CD14-positive monocyte (primary cell): Measurements from ENCODE around the gene RARS2. TPM values are rescaled to one million over a fixed set of nuclear protein-coding genes. Genes with fewer than 3 reads are reported as not detected.
A peak's percentile ranks its signal among the peaks of the same experiment; 100 is the strongest.

Source experiments
- DNase-seq, 3 donors: peaks; one replicate each; pipeline ENCODE4 v3.0.0-alpha.2; 2011 to 2022
- H2AFZ ChIP-seq: 2 replicates; pipeline ENCODE4 v1.6.0; 2012; ENCODE audit warnings: mild to moderate bottlenecking, low read depth, low read length, inconsistent platforms; ENCODE audit not compliant: insufficient read depth, poor library complexity, severe bottlenecking
- H3K27ac ChIP-seq, 2 donors: 1 replicate in 1 of 2; 2 replicates in 1 of 2; pipeline ENCODE4 v1.5.1; 2012 to 2013; ENCODE audit warnings: low read length in 2 of 2, control low read depth in 1 of 2, inconsistent platforms in 1 of 2, low read depth in 1 of 2, mild to moderate bottlenecking in 1 of 2
- H3K27me3 ChIP-seq, 2 donors: one replicate each; pipeline versions ENCODE4 v1.6.0 to v1.6.1; 2011 to 2013; ENCODE audit warnings: low read length in 2 of 2; ENCODE audit not compliant: control insufficient read depth in 2 of 2, insufficient read depth in 2 of 2
- H3K36me3 ChIP-seq, 2 donors: replicated peaks in 1 of 2; 1 replicate in 1 of 2; 2 replicates in 1 of 2; pipeline versions ENCODE4 v1.5.1 to v1.6.1; 2012 to 2013; ENCODE audit warnings: low read length in 2 of 2, control low read depth in 1 of 2, inconsistent platforms in 1 of 2, mild to moderate bottlenecking in 1 of 2; ENCODE audit not compliant: insufficient read depth in 2 of 2, control insufficient read depth in 1 of 2
- H3K4me1 ChIP-seq, 2 donors: 1 replicate in 1 of 2; 2 replicates in 1 of 2; pipeline versions ENCODE4 v1.5.1 to v1.6.1; 2012 to 2013; ENCODE audit warnings: low read length in 2 of 2, control low read depth in 1 of 2, inconsistent platforms in 1 of 2, mild to moderate bottlenecking in 1 of 2, moderate library complexity in 1 of 2; ENCODE audit not compliant: insufficient read depth in 2 of 2, control insufficient read depth in 1 of 2
- H3K4me2 ChIP-seq: replicated peaks from 2 replicates; pipeline ENCODE3; 2012; ENCODE audit warnings: low read length, moderate library complexity, mild to moderate bottlenecking; ENCODE audit not compliant: poor library complexity, severe bottlenecking; ENCODE audit errors: extremely low read depth
- H3K4me3 ChIP-seq, 3 experiments: fragments of 200-600 bp in 1 of 3; sonication (generic) in 1 of 3; replicated peaks in 1 of 3; 1 replicate in 2 of 3; 2 replicates in 1 of 3; pipeline ENCODE4 v1.5.1; 2011 to 2013; ENCODE audit warnings: low read length in 3 of 3, mild to moderate bottlenecking in 3 of 3, control low read depth in 2 of 3, low read depth in 2 of 3, inconsistent platforms in 1 of 3, moderate library complexity in 1 of 3
- H3K79me2 ChIP-seq: 2 replicates; pipeline ENCODE4 v1.6.0; 2012; ENCODE audit warnings: mild to moderate bottlenecking, control low read depth, inconsistent platforms, low read length, moderate library complexity; ENCODE audit not compliant: insufficient read depth
- H3K9ac ChIP-seq: 2 replicates; pipeline ENCODE4 v1.6.0; 2017; ENCODE audit warnings: low read length, mild to moderate bottlenecking; ENCODE audit not compliant: insufficient read depth, poor library complexity, severe bottlenecking
- H3K9me3 ChIP-seq, 2 donors: replicated peaks in 1 of 2; 1 replicate in 1 of 2; 2 replicates in 1 of 2; pipeline versions ENCODE4 v1.5.1 to v1.6.1; 2012 to 2013; ENCODE audit warnings: low read length in 2 of 2, control low read depth in 1 of 2; ENCODE audit not compliant: control insufficient read depth in 1 of 2, insufficient read depth in 1 of 2
- H4K20me1 ChIP-seq: 2 replicates; pipeline ENCODE4 v1.6.0; 2012; ENCODE audit warnings: mild to moderate bottlenecking, low read length, control low read depth, moderate library complexity; ENCODE audit not compliant: insufficient read depth
- H3K27ac Mint-ChIP-seq, 7 donors: one replicate each; pipeline ENCODE4 v1.8.0; 2020; ENCODE audit warnings: mild to moderate bottlenecking in 7 of 7, mixed read lengths in 7 of 7, moderate library complexity in 6 of 7, inconsistent platforms in 2 of 7
- H3K27me3 Mint-ChIP-seq, 3 donors: one replicate each; pipeline ENCODE4 v1.8.0; 2021 to 2022; ENCODE audit warnings: low read depth in 3 of 3, mild to moderate bottlenecking in 3 of 3, mixed read lengths in 3 of 3, moderate library complexity in 3 of 3, inconsistent platforms in 1 of 3
- H3K36me3 Mint-ChIP-seq, 2 donors: one replicate each; pipeline ENCODE4 v1.8.0; 2020; ENCODE audit warnings: mixed read lengths in 2 of 2, inconsistent platforms in 1 of 2, mild to moderate bottlenecking in 1 of 2
- H3K4me1 Mint-ChIP-seq: one replicate; pipeline ENCODE4 v1.8.0; 2020; ENCODE audit warnings: mild to moderate bottlenecking, mixed read lengths
- H3K4me3 Mint-ChIP-seq, 2 donors: one replicate each; pipeline ENCODE4 v1.8.0; 2020; ENCODE audit warnings: mild to moderate bottlenecking in 2 of 2, mixed read lengths in 2 of 2, moderate library complexity in 1 of 2
- H3K9me3 Mint-ChIP-seq, 7 donors: one replicate each; pipeline ENCODE4 v1.8.0; 2020 to 2022; ENCODE audit warnings: mixed read lengths in 7 of 7, mild to moderate bottlenecking in 6 of 7, moderate library complexity in 6 of 7, inconsistent platforms in 2 of 7
- WGBS: methylation state at CpG from one replicate; pipeline ENCODE4 v1.1.5; 2013; ENCODE audit warnings: missing lambda C conversion rate; ENCODE audit not compliant: insufficient coverage; 5-methylcytosine and 5-hydroxymethylcytosine counted together
- intact Hi-C, 2 donors: fragments of 100-400 bp; cut with micrococcal nuclease; formaldehyde crosslinking; loops; one replicate each; pipeline versions ENCODE4 v1.15.0 to v1.15.1; 2023
- polyA plus RNA-seq, 3 donors: library from polyadenylated mRNA; depleted of rRNA in 1 of 3; unstranded in 2 of 3; stranded (reverse) in 1 of 3; fragments of 300-500 nt in 2 of 3; fragments of >200 nt in 1 of 3; fragmentation: Illumina TruSeq in 2 of 3; gene quantifications; 1 replicate in 2 of 3; 2 replicates in 1 of 3; pipeline ENCODE4 v1.2.3, GENCODE V29; 2012 to 2021
- TF ChIP-seq, protein P1 (sequence below): fragments of 200-600 bp; IDR thresholded peaks from one replicate; pipeline ENCODE4 v1.8.0; 2022; ENCODE audit warnings: antibody characterized with exemption, mild to moderate bottlenecking

Gene RARS2
- polyA plus RNA-seq, 3 donors, result 8.6 to 33.0 (median 27.3) TPM

- no peaks in the 10 kb centered on the region for H3K27me3 ChIP-seq
- DNase-seq, result no peak
- H3K79me2 ChIP-seq, result peaks cover 73% of the 10 kb centered on the region
- Mint-ChIP-seq H3K27ac (peak overlapping the region in 1 of 7 donors; percentile 36), H3K4me3 (no peak overlapping the region), H3K36me3 (peaks cover 33 to 52% of the 10 kb centered on the region in 2 donors), H3K4me1 (peaks cover 19% of the 10 kb centered on the region), H3K27me3 (peaks cover 0 to 2% (median 0%) of the 10 kb centered on the region in 3 donors), H3K9me3 (peaks cover 0 to 13% (median 3%) of the 10 kb centered on the region in 7 donors)
- no peaks in the 10 kb centered on the region for H3K9me3 ChIP-seq
- TF ChIP-seq, protein P1, sequence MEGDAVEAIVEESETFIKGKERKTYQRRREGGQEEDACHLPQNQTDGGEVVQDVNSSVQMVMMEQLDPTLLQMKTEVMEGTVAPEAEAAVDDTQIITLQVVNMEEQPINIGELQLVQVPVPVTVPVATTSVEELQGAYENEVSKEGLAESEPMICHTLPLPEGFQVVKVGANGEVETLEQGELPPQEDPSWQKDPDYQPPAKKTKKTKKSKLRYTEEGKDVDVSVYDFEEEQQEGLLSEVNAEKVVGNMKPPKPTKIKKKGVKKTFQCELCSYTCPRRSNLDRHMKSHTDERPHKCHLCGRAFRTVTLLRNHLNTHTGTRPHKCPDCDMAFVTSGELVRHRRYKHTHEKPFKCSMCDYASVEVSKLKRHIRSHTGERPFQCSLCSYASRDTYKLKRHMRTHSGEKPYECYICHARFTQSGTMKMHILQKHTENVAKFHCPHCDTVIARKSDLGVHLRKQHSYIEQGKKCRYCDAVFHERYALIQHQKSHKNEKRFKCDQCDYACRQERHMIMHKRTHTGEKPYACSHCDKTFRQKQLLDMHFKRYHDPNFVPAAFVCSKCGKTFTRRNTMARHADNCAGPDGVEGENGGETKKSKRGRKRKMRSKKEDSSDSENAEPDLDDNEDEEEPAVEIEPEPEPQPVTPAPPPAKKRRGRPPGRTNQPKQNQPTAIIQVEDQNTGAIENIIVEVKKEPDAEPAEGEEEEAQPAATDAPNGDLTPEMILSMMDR, result no peak
- no peak overlapping the region for H3K9ac ChIP-seq
- no peak overlapping the region for H2AFZ ChIP-seq
- H4K20me1 ChIP-seq, result peaks cover 68% of the 10 kb centered on the region
- H3K4me1 ChIP-seq, result no peaks in the 10 kb centered on the region
- intact Hi-C loops, result no loop called here
- H3K4me2 ChIP-seq, result no peak overlapping the region
- H3K27ac ChIP-seq, result no peak overlapping the region
- no CpG with 5 or more reads among the region's 5 CpGs for WGBS
- no peak overlapping the region for H3K4me3 ChIP-seq
- peaks cover 12 to 40% of the 10 kb centered on the region in 2 donors for H3K36me3 ChIP-seq
Measured at GRCh38 chr6:87573307-87574024, 16.3 kb downstream of the RARS2 start.

DNA sequence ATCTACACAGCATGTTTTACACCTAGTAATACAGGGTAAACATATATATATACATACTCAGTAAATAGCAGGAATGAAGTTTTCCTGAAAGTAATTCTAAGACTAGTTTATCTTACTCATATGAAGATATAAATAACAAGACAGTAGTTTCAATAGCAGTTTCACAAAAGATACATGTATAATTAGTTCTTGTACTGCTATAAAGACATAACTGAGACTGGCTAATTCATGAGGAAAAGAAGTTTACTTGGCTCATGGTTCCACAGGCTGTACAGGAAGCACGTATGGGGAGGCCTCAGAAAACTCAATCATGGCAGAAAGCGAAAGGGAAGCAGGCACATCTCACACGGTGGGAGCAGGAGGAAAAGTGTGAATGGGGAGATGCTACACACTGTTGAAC lies 16.9 kb downstream of the RARS2 start:
- Histone ChIP-seq H3K4me1 (no peaks in the 10 kb centered on the region), H2AFZ (no peak overlapping the region), H3K4me2 (no peak overlapping the region), H3K27ac (no peak overlapping the region), H3K27me3 (no peaks in the 10 kb centered on the region), H4K20me1 (peaks cover 74% of the 10 kb centered on the region), H3K79me2 (peaks cover 67% of the 10 kb centered on the region), H3K9me3 (no peaks in the 10 kb centered on the region), H3K4me3 (no peak overlapping the region), H3K36me3 (peaks cover 18 to 46% of the 10 kb centered on the region in 2 donors), H3K9ac (no peak overlapping the region)
- peaks cover 0 to 13% (median 3%) of the 10 kb centered on the region in 7 donors for H3K9me3 Mint-ChIP-seq
- peaks cover 19% of the 10 kb centered on the region for H3K4me1 Mint-ChIP-seq
- no peak for DNase-seq
- H3K36me3 Mint-ChIP-seq, result peaks cover 37 to 57% of the 10 kb centered on the region in 2 donors
- H3K4me3 Mint-ChIP-seq, result no peak overlapping the region
- H3K27ac Mint-ChIP-seq, result peak overlapping the region in 1 of 7 donors; percentile 38
- H3K27me3 Mint-ChIP-seq, result peaks cover 0 to 2% (median 0%) of the 10 kb centered on the region in 3 donors
- WGBS, result 100% methylated on average over 1 of the region's 3 CpGs
- TF ChIP-seq, protein P1, result no peak
- intact Hi-C loops, result no loop called here
